Measurements from ENCODE around the gene NGF.
"Not testable (repeated sequence)": the region's sequence is repeated elsewhere in the genome, so short reads cannot be mapped to it uniquely, and the experiment has no call there.

NGF gene

GRCh38 chr1:115337633-115338456 lies at the start of gene NGF:
TSS of gene NGF (minus strand) at chr1:115338249. CDS start at chr1:115286795, 51,454 bp downstream.
- FAIRE-seq = no peak

DNA sequence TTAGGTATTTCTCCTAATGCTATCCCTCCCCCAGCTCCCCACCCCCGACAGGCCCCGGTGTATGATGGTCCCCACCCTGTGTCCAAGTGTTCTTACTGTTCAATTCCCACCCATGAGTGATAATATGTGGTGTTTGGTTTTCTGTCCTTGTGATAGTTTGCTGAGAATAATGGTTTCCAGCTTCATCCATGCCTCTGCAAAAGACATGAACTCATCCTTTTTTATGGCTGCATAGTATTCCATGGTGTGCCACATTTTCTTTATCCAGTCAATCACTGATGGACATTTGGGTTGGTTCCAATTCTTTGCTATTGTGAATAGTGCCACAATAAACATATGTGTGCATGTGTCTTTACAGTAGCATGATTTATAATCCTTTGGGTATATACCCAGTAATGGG lies 45.4 kb upstream of the NGF start:
- FAIRE-seq = not testable (repeated sequence)

DNA sequence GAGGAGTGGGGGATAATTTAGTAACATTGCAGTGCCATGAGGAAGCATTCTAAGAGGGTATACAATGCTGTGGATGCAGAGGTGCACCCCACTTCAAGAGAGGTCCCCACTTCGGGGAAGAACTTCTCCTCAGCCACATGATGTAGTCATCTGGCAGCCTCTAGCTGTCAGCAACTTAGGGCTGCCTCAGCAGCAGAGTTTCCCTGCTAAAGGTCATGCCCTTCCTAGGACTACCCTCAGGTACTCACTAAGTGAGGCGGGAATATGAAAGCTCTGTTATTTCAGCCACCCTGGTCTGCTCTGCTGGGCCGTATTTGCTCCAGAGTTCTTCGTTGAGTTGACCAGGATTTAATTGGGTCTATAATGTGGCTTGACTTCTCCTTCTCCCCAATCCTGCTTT lies 41.9 kb upstream of the NGF start:
- no peak for FAIRE-seq

GRCh38 chr1:115377411-115377810 lies 39.4 kb upstream of the NGF start:
- FAIRE-seq = no peak

GRCh38 chr1:115374598-115374997 lies 36.5 kb upstream of the NGF start:
- FAIRE-seq = no peak

DNA sequence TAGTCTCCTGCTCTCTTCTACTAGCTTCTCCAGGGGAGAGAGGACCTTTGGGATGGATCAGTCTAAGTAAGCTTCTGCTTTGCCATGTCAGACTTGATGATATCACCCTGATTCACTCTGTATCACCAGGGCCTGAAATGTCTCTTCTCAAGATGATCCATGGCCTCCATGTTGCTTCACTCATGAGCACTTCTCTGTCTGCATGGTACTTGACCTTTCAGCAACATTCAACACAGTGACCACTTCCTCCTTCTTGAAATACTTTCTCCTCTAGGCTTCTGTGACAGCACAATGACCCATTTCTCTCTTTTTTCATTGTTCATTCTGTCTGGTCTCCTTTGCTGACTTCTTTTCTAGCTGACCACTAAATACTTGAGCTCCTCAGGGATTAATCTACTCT lies 35.3 kb upstream of the NGF start:
- no peak for FAIRE-seq

- no peak for FAIRE-seq
Observed at GRCh38 chr1:115365738-115366137, 27.7 kb upstream of the NGF start.

GRCh38 chr1:115364780-115365155 lies 26.7 kb upstream of the NGF start:
- no peak for FAIRE-seq

GRCh38 chr1:115364046-115364779 lies 26.2 kb upstream of the NGF start:
- no peak for FAIRE-seq

DNA sequence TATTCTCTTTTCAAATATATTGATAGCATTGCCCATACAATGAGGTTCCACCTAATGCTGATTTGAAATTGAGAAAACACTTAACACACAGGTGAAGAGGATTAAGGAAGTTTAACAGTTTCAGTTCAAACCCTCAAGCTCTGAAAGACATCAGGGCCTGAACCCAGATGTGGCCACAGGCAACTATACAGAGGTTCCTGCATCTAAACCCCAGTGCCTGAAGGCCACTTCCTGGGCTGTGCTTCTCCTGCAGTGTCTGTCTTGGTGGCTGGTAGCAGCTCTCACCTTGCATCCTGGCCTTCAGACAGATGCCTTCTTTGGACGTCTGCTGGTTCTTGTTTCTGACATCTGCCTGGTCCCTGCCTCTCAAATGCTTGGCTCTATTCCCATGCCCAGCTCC lies 25.1 kb upstream of the NGF start:
- no peak for FAIRE-seq

DNA sequence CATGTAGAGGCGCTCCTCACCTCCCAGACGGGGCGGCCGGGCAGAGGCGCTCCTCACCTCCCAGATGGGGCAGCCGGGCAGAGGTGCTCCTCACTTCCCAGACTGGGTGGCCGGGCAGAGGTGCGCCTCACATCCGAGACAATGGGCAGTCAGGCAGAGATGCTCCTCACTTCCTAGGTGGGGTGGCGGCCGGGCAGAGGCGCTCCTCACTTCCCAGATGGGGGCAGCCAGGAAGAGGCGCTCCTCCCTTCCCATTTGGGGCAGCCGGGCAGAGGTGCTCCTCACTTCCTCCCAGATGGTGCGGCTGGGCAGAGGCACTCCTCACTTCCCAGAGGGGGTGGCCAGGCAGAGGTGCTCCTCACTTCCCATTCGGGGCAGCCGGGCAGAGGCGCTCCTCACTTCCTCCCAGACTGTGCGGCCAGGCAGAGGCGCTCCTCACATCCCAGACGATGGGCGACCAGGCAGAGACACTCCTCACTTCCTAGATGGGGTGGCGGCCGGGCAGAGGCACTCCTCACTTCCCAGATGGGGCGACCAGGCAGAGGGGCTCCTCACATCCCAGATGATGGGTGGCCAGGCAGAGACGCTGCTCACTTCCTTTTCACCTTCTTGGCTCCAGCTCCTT lies 22.6 kb upstream of the NGF start:
- not testable (repeated sequence) for FAIRE-seq

DNA sequence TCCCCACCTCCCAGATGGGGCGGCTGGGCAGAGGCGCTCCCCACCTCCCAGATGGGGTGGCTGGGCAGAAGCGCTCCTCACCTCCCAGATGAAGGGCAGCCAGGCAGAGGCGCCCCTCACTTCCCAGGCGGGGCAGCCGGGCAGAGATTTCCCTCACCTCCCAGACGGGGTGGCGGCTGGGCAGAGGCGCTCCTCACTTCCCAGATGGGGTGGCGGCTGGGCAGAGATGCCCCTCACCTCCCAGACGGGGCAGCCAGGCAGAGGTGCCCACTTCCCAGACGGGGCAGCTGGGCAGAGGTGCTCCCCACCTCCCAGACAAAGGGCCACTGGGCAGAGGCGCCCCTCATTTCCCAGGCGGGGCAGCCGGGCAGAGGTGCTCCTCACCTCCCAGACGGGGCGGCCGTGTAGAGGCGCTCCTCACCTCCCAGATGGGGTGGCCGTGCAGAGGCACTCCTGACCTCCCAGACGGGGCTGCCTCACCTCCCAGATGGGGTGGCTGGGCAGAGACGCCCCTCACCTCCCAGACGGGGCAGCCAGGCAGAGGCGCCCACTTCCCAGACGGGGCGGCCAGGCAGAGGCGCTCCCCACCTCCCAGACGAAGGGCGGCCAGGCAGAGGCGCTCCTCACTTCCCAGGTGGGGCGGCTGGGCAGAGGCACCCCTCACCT lies 21.9 kb upstream of the NGF start:
- not testable (repeated sequence) for FAIRE-seq

DNA sequence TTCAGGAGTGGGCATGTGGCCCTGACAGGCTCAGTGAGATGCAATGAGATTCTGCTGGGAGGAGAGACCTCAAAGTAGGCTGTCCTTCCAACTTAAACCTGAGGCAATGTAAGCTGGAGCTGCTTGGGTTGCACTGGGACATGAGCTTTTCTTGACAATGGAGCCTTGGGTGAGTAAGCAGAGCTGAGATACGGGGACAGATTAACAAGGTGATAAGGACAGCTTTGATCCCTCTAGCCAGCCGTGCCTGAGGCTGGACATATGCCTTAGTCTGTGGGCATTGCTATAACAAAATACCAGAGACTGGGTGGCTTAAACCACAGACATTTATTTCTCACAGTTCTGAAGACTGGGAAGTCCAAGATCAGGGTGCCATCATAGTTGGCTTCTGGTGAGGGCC lies 18.3 kb upstream of the NGF start:
- no peak for FAIRE-seq

GRCh38 chr1:115355069-115355468 lies 17.0 kb upstream of the NGF start:
- no peak for FAIRE-seq

DNA sequence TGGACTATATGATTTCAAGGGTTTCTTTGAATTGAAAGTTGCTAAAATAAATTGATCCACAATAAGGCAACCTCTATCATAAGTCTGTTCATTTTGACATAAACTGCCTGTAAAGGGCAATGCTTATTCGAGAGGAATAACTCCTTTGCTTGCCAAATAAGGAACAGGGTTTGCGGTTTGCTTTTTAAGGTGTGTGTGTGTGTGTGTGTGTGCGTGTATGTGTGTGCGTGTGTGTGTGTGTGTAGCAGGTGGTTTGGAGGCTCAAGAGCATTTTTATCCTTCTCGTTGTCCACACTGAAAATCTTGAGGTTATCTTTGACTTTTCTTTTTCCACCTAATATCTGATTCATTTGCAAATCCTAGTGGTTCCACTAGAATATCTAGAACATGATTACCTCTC lies 13.1 kb upstream of the NGF start:
- no peak for FAIRE-seq

DNA sequence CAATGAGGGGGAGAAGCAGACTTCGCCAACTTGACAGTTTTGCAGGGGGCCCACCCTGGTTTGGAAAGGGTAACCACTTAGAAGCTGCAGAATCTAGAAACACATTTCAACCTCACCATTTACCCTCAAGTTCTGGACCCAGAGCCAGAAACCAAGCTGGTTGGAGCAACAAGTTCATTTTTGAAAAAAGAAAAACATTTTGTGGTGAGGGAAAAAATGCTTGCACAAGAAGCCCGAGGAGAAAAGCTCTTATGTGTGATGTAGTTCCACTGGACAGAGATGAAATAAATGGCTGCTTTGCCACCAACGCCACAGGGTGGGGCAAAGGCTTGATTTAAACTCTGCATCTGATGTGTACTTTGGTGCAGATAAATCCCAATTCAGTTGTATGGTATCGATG lies 10.6 kb upstream of the NGF start:
- FAIRE-seq = no peak

- no peak for FAIRE-seq
Observed at GRCh38 chr1:115347282-115347681, 9.2 kb upstream of the NGF start.

GRCh38 chr1:115343200-115343737 lies 5.2 kb upstream of the NGF start:
- FAIRE-seq = no peak

- FAIRE-seq = no peak
Observed at GRCh38 chr1:115341948-115342347, 3.9 kb upstream of the NGF start.

GRCh38 chr1:115340879-115341278 lies 2.8 kb upstream of the NGF start:
- no peak for FAIRE-seq

- no peak for FAIRE-seq
Observed at GRCh38 chr1:115338457-115338820, 390 bp upstream of the NGF start.

DNA sequence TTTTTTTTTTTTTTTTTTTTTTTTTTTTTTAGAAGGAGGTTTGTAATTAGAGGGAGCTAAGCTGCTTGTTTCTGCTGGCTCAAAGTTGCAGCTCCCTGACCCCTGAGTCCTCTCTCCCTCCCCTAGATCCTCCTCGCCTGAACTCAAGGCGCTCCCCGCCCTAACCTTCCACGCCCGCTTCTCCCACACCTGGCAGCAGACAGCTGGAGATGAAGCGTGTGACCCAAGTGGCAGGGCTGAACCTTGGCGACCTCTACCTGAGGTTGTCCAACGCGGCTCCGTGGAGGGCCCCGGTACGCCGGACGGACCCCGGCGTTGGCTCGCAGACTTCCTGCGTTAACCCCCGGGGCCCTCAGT lies 795 bp downstream of the NGF start:
- no peak for FAIRE-seq

GRCh38 chr1:115336741-115337140 lies 1.3 kb downstream of the NGF start:
- FAIRE-seq = no peak

Measured in G401.6 (cell line).